Adipocyte (in vitro differentiated cells): ENCODE data around the gene INIP.

Experiments
- DNase-seq: peaks from one replicate; pipeline ENCODE4 v3.0.0-alpha.2; 2015; ENCODE audit warnings: low read depth
- H3K27me3 ChIP-seq: replicated peaks from 2 replicates; pipeline ENCODE4 v1.7.0; 2013; ENCODE audit warnings: mild to moderate bottlenecking, low read length, moderate library complexity; ENCODE audit not compliant: control insufficient read depth, insufficient read depth
- H3K36me3 ChIP-seq: 2 replicates; pipeline ENCODE4 v1.7.0; 2013; ENCODE audit warnings: low read length, mild to moderate bottlenecking, moderate library complexity; ENCODE audit not compliant: control insufficient read depth, insufficient read depth, severe bottlenecking
- H3K4me1 ChIP-seq: 2 replicates; pipeline ENCODE4 v1.7.0; 2013; ENCODE audit warnings: mild to moderate bottlenecking, low read length, moderate library complexity; ENCODE audit not compliant: control insufficient read depth, insufficient read depth
- H3K4me3 ChIP-seq: 2 replicates; pipeline ENCODE4 v1.7.0; 2013; ENCODE audit warnings: mild to moderate bottlenecking, low read length, moderate library complexity
- H3K9ac ChIP-seq: 2 replicates; pipeline ENCODE4 v1.7.0; 2013; ENCODE audit warnings: mild to moderate bottlenecking, low read length, moderate library complexity
- H3K9me3 ChIP-seq: 2 replicates; pipeline ENCODE4 v1.7.0; 2013; ENCODE audit warnings: mild to moderate bottlenecking, low read length, moderate library complexity; ENCODE audit not compliant: control insufficient read depth

The INIP gene, protein sequence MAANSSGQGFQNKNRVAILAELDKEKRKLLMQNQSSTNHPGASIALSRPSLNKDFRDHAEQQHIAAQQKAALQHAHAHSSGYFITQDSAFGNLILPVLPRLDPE

DNA sequence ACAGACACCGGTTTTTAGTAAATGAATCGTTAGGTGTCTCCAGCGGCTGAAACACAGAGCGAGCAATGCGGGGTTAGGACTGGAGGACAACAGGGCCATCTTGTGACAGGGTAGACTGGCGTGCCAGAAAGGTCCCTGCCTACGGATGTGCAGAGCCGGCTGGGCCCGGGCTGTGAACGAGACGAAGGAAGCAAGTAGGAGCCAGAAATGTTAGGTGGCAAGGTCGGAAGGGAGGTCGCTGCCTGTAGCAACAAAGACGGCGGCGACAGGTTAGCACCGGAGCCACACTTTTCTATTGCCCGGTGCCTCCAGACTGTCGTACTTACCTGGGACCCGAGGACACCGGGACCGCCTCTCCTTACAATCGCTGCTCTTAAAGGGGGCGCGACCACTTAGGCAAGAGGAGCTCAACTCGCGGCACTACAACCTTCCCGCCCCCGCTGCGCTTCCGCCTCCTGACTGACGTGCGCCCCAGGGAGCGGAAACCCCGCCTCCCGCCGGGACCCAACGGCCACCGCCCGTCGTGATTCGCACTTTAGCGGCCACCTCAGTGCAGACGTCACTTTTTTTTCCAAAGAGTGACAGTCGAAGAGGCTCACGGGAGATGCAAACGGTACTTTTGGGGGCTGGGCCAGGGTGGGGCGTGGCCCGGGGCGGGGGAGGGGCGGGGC, at the start of gene INIP:
INIP (minus strand) TSS at position 457 of the 671 bp plus-strand sequence. CDS start 1,632 bp downstream, outside the sequence.
- Histone ChIP-seq H3K36me3 (peaks cover 3% of the 10 kb centered on the region), H3K4me1 (peaks cover 24% of the 10 kb centered on the region), H3K9me3 (peaks cover 1% of the 10 kb centered on the region), H3K9ac (peak within 1 kb of the TSS; percentile 95), H3K4me3 (peak within 1 kb of the TSS; percentile 97), H3K27me3 (no peaks in the 10 kb centered on the region)
- peak; percentile 97 for DNase-seq

DNA sequence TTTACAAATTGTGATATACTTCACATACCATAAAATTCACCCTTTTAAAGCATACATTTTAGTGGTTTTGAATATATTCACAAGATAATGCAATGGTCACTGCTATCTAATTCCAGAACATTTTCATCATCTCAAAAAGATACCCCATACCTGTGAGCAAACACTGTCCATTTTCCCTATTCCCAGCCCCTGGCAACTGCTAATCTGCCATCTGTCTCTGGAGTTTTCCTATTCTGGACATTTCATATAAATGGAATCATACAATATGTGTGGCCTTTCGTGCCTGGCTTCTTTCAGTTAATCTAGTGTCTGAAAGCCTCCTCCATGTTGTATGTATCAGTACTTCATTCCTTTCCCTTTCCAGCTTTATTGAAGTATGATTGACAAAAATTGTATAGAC, 47.4 kb upstream of the INIP start:
- DNase-seq, result no peak

DNA sequence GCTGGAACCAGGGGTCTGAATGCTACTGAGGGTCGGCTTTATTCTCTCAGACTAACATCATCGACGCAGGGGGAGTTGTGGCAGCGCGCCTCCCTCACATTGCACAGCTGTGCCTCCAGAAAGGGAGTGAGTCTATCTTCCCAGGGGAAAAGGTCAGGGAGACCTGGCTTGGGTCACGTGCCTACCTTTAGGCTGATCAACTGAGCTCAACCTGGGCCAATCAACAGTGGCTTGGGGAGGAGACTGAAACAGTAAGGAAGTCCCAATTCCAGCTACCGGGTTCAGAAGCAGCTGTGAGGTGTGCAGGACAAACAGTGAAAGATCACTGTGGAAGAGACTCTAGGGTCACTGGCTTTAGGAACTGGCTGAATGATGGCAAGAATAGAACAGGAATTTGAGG, 46.9 kb upstream of the INIP start:
- no peak overlapping the region for H3K4me3 ChIP-seq
- H3K9ac ChIP-seq, result no peak overlapping the region
- no peaks in the 10 kb centered on the region for H3K9me3 ChIP-seq
- no peaks in the 10 kb centered on the region for H3K36me3 ChIP-seq
- no peaks in the 10 kb centered on the region for H3K27me3 ChIP-seq
- peaks cover 12% of the 10 kb centered on the region for H3K4me1 ChIP-seq
- DNase-seq, result no peak

More for the DNA sequence above, 47.4 kb upstream of the INIP start:
- Histone ChIP-seq H3K9ac (no peak overlapping the region), H3K4me1 (peaks cover 12% of the 10 kb centered on the region), H3K36me3 (no peaks in the 10 kb centered on the region), H3K4me3 (no peak overlapping the region), H3K9me3 (no peaks in the 10 kb centered on the region), H3K27me3 (no peaks in the 10 kb centered on the region)

DNA sequence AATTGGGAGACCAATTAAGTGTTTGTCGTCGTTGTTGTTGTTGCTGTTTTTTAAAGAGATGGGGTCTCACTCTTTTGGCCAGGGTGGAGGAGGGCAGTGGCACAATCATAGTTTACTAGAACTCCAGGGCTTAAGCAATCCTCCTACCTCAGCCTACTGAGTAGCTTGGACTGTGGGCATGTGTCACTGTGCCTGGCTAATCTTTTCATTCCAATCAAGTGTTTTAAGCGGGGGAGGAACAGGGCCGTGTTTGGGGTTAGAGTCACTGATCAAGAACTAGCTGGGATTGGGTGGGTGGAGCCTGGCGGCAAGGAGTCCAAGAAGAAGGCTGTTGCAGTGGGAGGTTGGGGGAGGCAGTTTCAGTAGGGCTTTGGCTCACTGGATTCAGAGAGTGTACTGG, 46.4 kb upstream of the INIP start:
- no peaks in the 10 kb centered on the region for H3K9me3 ChIP-seq
- no peak overlapping the region for H3K9ac ChIP-seq
- H3K4me1 ChIP-seq, result peaks cover 12% of the 10 kb centered on the region
- H3K27me3 ChIP-seq, result no peaks in the 10 kb centered on the region
- H3K36me3 ChIP-seq, result no peaks in the 10 kb centered on the region
- H3K4me3 ChIP-seq, result no peak overlapping the region
- DNase-seq, result peak; percentile 63

DNA sequence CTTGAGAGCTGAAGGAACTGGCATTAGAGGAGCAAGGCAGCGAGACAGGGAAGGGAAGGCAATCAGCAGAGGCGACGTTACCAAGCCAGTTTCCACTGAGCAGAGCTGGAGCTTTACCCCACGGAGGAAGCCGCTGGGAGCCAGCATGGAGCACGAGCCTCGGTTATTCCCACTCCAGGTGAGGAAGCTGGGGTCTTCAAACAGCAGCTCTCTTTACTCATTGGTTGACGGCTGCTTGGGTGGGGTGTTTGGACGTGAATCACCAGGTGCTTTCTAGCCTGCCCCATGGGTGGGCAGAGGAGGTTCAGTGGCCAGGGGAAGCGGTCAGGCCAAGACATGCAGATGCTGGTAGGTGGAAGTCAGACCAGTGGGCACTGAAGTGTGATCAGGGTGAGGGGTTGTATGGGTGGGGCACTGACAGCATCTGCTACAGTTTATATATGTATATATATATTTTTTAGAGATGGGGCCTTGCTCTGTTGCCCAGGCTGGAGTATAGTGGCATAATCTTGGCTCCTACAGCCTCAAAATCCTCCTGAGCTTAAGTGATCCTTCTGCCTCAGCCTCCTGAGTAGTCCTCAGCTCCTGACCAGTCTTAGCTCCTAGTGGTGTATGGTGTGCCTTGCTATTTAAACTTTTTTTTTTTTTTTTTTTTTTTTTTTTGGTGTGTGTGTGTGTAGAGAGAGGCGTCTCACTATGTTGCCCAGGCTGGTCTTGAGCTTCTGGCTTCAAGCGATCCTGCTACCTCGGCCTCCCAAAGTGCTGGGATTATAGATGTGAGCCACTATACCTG, 45.0 kb upstream of the INIP start:
- Histone ChIP-seq H3K36me3 (no peaks in the 10 kb centered on the region), H3K4me3 (no peak overlapping the region), H3K9me3 (no peaks in the 10 kb centered on the region), H3K4me1 (peaks cover 12% of the 10 kb centered on the region), H3K9ac (no peak overlapping the region), H3K27me3 (no peaks in the 10 kb centered on the region)
- no peak for DNase-seq

DNA sequence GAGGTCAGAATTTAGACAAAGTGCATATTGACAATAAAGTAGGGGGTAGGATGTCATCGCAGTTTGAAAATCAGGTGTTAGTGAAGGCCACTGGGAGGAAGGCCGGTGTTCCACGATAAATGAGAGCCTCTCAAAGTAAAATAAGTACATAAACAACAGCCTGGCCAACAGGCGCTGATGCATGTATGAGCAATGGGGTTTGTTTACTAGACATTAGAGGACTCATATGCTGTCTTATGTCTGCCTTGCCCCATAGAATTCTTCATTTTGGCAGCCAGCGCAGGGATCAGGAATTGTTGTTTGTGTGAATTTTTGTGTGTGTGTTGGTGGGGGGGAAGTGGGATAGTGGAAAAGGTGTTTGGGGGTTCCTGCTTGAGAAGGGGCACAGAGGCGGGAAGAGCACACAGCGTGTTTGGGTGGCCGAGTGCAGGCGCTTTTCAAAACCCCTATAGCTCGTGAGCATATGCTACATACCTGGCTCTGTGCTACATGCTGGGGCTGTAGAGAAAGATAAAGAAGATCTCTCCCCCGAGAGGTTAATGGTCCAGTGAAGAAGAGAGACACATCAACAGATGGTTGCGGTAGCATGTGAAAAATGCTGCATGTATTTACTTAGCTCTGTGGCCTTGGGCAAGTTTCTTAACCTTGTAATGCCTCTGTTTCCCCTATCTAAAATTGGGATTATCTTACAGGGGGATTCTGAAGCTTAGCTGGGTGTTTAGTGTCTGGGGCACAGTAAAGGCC, 44.2 kb upstream of the INIP start:
- Histone ChIP-seq H3K27me3 (no peaks in the 10 kb centered on the region), H3K9me3 (no peaks in the 10 kb centered on the region), H3K9ac (no peak overlapping the region), H3K4me3 (no peak overlapping the region), H3K4me1 (peaks cover 12% of the 10 kb centered on the region), H3K36me3 (no peaks in the 10 kb centered on the region)
- no peak for DNase-seq

DNA sequence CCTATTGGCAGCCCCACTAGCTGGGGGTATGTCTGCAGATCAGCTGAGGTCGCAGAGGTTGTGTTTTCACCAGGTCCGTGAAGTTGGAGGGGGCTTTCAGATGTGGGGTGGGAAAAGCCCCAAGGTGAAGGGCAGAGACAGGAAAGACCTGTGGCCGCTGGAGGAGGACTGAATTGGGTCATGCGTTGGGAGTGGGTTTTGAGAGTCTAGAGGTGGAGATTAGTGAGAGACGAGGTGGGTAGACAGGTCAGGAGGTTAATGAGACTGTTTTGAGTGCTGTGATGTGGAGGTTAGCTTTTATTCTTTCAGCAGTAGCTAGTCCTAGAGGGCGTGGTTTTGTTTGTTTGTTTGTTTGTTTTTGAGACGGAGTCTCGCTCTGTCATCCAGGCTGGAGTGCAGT, 42.9 kb upstream of the INIP start:
- H3K27me3 ChIP-seq, result no peaks in the 10 kb centered on the region
- no peaks in the 10 kb centered on the region for H3K9me3 ChIP-seq
- H3K4me3 ChIP-seq, result no peak overlapping the region
- peaks cover 17% of the 10 kb centered on the region for H3K4me1 ChIP-seq
- H3K9ac ChIP-seq, result no peak overlapping the region
- no peak for DNase-seq
- no peaks in the 10 kb centered on the region for H3K36me3 ChIP-seq

DNA sequence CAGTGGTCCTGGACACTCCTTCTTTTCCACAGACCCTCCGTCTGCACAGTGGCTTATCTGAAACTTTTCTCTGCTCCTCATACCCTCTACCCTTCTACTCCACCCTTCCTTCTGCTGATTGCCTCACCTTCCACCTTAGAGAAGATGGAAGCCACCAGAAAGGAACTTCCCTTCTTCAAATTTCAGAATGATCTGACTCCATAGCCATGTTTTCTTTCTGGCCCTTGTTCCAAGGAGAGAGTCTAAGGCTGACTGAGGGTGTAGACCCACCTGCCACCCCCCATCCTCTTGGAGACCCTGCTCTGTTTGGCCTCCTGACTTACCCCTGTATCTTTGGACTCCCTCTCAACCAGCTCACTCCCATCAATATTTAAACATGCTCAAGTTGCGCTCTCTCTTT, 40.0 kb upstream of the INIP start:
- Histone ChIP-seq H3K4me3 (no peak overlapping the region), H3K9ac (no peak overlapping the region), H3K27me3 (no peaks in the 10 kb centered on the region), H3K36me3 (no peaks in the 10 kb centered on the region), H3K9me3 (no peaks in the 10 kb centered on the region), H3K4me1 (peaks cover 34% of the 10 kb centered on the region)
- no peak for DNase-seq

DNA sequence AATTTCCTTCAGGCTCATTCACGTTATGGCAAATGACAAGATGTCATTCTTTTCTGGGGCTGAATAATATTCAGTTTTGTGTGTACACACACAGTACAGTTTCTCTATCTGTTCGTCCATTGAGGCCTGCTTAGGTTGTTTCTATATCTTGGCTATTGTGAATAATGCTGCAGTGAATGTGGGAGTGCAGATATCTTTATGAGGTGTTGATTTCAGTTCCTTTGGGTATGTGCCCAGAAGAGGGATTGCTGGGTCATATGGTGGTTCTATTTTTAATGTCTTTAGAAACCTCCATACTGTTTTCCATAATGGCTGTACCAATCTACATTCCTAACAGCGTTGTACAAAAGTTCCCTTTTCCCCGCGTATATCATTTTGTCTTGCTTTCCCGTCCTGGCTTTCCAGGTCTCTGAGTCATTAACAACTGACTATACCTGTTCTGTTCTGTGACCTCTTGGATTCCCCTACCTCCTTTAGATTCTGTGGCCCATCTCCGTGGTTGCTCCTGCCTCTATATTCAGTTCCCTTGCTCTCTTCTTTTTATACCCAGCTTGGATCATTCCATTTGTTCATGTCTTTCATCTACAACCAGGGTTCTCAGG, 39.5 kb upstream of the INIP start:
- Histone ChIP-seq H3K9ac (no peak overlapping the region), H3K36me3 (no peaks in the 10 kb centered on the region)
- no peak for DNase-seq

DNA sequence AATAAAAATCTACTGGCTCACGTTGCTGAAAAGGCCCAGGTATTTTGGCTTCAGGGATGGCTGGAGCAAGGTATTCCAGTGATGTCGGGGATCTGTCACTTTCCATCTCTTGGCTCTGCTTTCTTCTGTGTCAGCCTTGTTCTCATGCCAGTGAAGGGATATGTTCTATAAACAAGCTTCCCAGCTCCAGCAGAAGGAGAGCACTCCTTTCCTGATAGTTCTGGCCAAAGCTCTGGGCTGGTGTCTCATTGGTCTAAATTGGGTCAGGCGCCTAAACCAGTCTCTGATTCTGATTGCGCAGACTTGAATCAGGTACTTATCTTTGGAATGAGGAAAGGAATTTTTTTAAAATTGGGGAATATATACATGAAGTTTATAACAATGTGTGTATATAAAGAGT, 37.8 kb upstream of the INIP start:
- no peaks in the 10 kb centered on the region for H3K9me3 ChIP-seq
- H3K4me1 ChIP-seq, result peaks cover 50% of the 10 kb centered on the region
- H3K36me3 ChIP-seq, result no peaks in the 10 kb centered on the region
- DNase-seq, result peak; percentile 19
- no peaks in the 10 kb centered on the region for H3K27me3 ChIP-seq
- no peak overlapping the region for H3K4me3 ChIP-seq
- H3K9ac ChIP-seq, result no peak overlapping the region

More for the DNA sequence above, 39.5 kb upstream of the INIP start:
- Histone ChIP-seq H3K9me3 (no peaks in the 10 kb centered on the region), H3K4me3 (no peak overlapping the region), H3K27me3 (no peaks in the 10 kb centered on the region), H3K4me1 (peaks cover 39% of the 10 kb centered on the region)

DNA sequence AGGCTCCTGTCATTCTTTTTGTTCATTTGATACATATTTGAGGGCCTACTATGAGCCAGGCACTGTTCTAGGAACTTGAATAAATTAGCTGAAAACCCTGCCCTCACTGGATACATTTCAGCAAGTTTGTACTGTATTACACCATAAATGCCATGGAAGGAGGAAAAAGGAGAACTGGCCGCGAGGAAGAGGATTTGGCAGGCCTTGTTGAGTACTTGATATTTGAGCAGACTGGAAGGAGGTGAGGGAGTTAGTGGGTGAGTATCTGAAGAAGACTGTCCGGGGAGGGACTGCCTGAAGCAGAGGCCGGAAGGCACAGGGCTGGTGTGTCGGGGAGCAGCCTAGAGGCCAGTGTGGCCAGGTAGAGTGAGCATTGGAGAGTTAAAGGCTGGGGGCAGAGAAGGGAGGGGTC, 37.1 kb upstream of the INIP start:
- peaks cover 52% of the 10 kb centered on the region for H3K4me1 ChIP-seq
- peak; percentile 55 for DNase-seq

More for the DNA sequence above, 37.1 kb upstream of the INIP start:
- no peaks in the 10 kb centered on the region for H3K27me3 ChIP-seq
- H3K9me3 ChIP-seq, result no peaks in the 10 kb centered on the region
- H3K36me3 ChIP-seq, result no peaks in the 10 kb centered on the region
- H3K9ac ChIP-seq, result no peak overlapping the region
- no peak overlapping the region for H3K4me3 ChIP-seq
